H1 (cell line): ENCODE data around the gene CXCL3. TPM values are rescaled to one million over a fixed set of nuclear protein-coding genes. Genes with fewer than 3 reads are reported as not detected.

Experiments used
- CTCF ChIA-PET: fragments of 300-600 bp; sonication (Branson Sonifier 250); formaldehyde crosslinking; loops from one replicate; lab custom pipeline; 2021; ENCODE audit not compliant: partially characterized antibody; lab: Charles Lee
- POLR2A ChIA-PET: fragments of 300-600 bp; sonication (Branson Sonifier 250); formaldehyde crosslinking; loops from one replicate; lab custom pipeline; 2021; ENCODE audit warnings: inconsistent platforms; ENCODE audit not compliant: partially characterized antibody; lab: Charles Lee
- DNase-seq, 2 experiments: peaks; one replicate each; pipeline versions ENCODE4 v3.0.0 to v3.0.0-alpha.2; 2010 to 2022; ENCODE audit warnings: low spot score in 2 of 2, low read depth in 1 of 2, mixed read lengths in 1 of 2
- FAIRE-seq: peaks from 2 replicates; lab custom pipeline; 2011; peaks lifted over from hg19 to GRCh38; lab: Jason Lieb, UNC
- H2AFZ ChIP-seq: 2 replicates; pipeline ENCODE4 v1.8.1; 2012; ENCODE audit warnings: low read length, inconsistent platforms
- H2AK5ac ChIP-seq: 2 replicates; pipeline ENCODE4 v1.6.1; 2013; ENCODE audit warnings: low read depth, low read length
- H2BK120ac ChIP-seq: replicated peaks from 2 replicates; pipeline ENCODE3; 2013; ENCODE audit warnings: low read depth, low read length, inconsistent platforms
- H2BK12ac ChIP-seq: 2 replicates; pipeline ENCODE4 v1.6.1; 2013; ENCODE audit warnings: low read depth, low read length
- H2BK15ac ChIP-seq: 2 replicates; pipeline ENCODE4 v1.6.1; 2013; ENCODE audit warnings: low read length
- H2BK20ac ChIP-seq: 2 replicates; pipeline ENCODE4 v1.6.1; 2013; ENCODE audit warnings: low read length
- H2BK5ac ChIP-seq: 2 replicates; pipeline ENCODE4 v1.6.1; 2013; ENCODE audit warnings: low read depth, low read length
- H3K14ac ChIP-seq: 2 replicates; pipeline ENCODE4 v1.6.1; 2013; ENCODE audit warnings: inconsistent platforms; ENCODE audit not compliant: insufficient read length
- H3K18ac ChIP-seq: 2 replicates; pipeline ENCODE4 v1.6.1; 2013; ENCODE audit warnings: low read length; ENCODE audit errors: extremely low read depth
- H3K23ac ChIP-seq: 2 replicates; pipeline ENCODE4 v1.6.1; 2013; ENCODE audit warnings: inconsistent platforms; ENCODE audit not compliant: insufficient read length
- H3K23me2 ChIP-seq: 2 replicates; pipeline ENCODE4 v1.6.1; 2013; ENCODE audit warnings: low read depth, low read length
- H3K27ac ChIP-seq: 2 replicates; pipeline ENCODE4 v1.6.1; 2011; ENCODE audit warnings: low read depth, low read length, inconsistent platforms
- H3K27me3 ChIP-seq, 4 experiments: replicated peaks in 1 of 4; 1 replicate in 1 of 4; 2 replicates in 3 of 4; pipeline versions ENCODE4 v1.6.1 to v1.8.1; 2011 to 2013; ENCODE audit warnings: low read length in 3 of 4, mild to moderate bottlenecking in 3 of 4, inconsistent platforms in 2 of 4, mixed read lengths in 2 of 4, moderate library complexity in 1 of 4; ENCODE audit not compliant: control insufficient read depth in 3 of 4, insufficient read depth in 3 of 4; ENCODE audit errors: extremely low read depth in 1 of 4
- H3K36me3 ChIP-seq, 4 experiments: 2 replicates each; pipeline versions ENCODE4 v1.6.1 to v1.8.1; 2011 to 2013; ENCODE audit warnings: mild to moderate bottlenecking in 4 of 4, low read length in 3 of 4, moderate library complexity in 2 of 4, control low read depth in 1 of 4, inconsistent platforms in 1 of 4; ENCODE audit not compliant: insufficient read depth in 4 of 4, control insufficient read depth in 2 of 4
- H3K4ac ChIP-seq: replicated peaks from 2 replicates; pipeline ENCODE3; 2013; ENCODE audit warnings: low read length, low read depth, mixed read lengths, inconsistent platforms; ENCODE audit not compliant: insufficient read length
- H3K4me1 ChIP-seq, 4 experiments: replicated peaks in 1 of 4; 1 replicate in 1 of 4; 2 replicates in 3 of 4; pipeline versions ENCODE4 v1.6.1 to v1.8.1; 2011 to 2013; ENCODE audit warnings: low read length in 3 of 4, inconsistent platforms in 2 of 4, mixed read lengths in 1 of 4; ENCODE audit not compliant: insufficient read depth in 4 of 4, control insufficient read depth in 3 of 4
- H3K4me2 ChIP-seq, 2 experiments: 2 replicates each; pipeline versions ENCODE4 v1.6.1 to v1.8.1; 2011 to 2013; ENCODE audit warnings: low read depth in 2 of 2, low read length in 2 of 2, control low read depth in 1 of 2, inconsistent platforms in 1 of 2, mild to moderate bottlenecking in 1 of 2; ENCODE audit not compliant: insufficient read depth in 1 of 2
- H3K4me3 ChIP-seq, 4 experiments: fragments of 200-600, 300-600 bp in 1 of 4; sonication (generic), shearing (Covaris generic), sonication (Bioruptor Twin) in 1 of 4; 2 replicates each; pipeline versions ENCODE4 v1.5.1 to v1.8.1; 2011 to 2016; ENCODE audit warnings: low read length in 4 of 4, low read depth in 3 of 4, control low read depth in 2 of 4, inconsistent platforms in 2 of 4, mild to moderate bottlenecking in 2 of 4, mixed read lengths in 1 of 4, moderate library complexity in 1 of 4; ENCODE audit not compliant: insufficient read depth in 2 of 4; ENCODE audit errors: extremely low read depth in 1 of 4
- H3K56ac ChIP-seq: replicated peaks from 2 replicates; pipeline ENCODE3; 2013; ENCODE audit warnings: low read depth, mild to moderate bottlenecking, mixed read lengths, low read length, inconsistent platforms; ENCODE audit not compliant: insufficient read length
- H3K79me1 ChIP-seq: 2 replicates; pipeline ENCODE4 v1.6.1; 2013; ENCODE audit warnings: low read depth, low read length, control low read depth
- H3K79me2 ChIP-seq, 2 experiments: 2 replicates each; pipeline versions ENCODE4 v1.6.1 to v1.8.1; 2012 to 2013; ENCODE audit warnings: low read length in 2 of 2, mild to moderate bottlenecking in 2 of 2, inconsistent platforms in 1 of 2; ENCODE audit not compliant: insufficient read depth in 2 of 2, control insufficient read depth in 1 of 2
- H3K9ac ChIP-seq, 4 experiments: replicated peaks in 1 of 4; 1 replicate in 1 of 4; 2 replicates in 3 of 4; pipeline versions ENCODE4 v1.6.1 to v1.8.1; 2011 to 2013; ENCODE audit warnings: low read depth in 3 of 4, low read length in 3 of 4, control low read depth in 2 of 4, mild to moderate bottlenecking in 2 of 4, moderate library complexity in 2 of 4, inconsistent platforms in 1 of 4; ENCODE audit errors: extremely low read depth in 1 of 4
- H3K9me3 ChIP-seq, 2 experiments: 2 replicates each; pipeline versions ENCODE4 v1.6.1 to v1.8.1; 2012 to 2013; ENCODE audit warnings: mild to moderate bottlenecking in 2 of 2, moderate library complexity in 2 of 2, control low read depth in 1 of 2, inconsistent platforms in 1 of 2, low read depth in 1 of 2, low read length in 1 of 2, mixed read lengths in 1 of 2; ENCODE audit not compliant: insufficient read depth in 2 of 2
- H4K20me1 ChIP-seq, 2 experiments: replicated peaks in 1 of 2; 2 replicates each; pipeline versions ENCODE3 to v1.8.1; 2011 to 2013; ENCODE audit warnings: inconsistent platforms in 2 of 2, low read length in 2 of 2, mild to moderate bottlenecking in 1 of 2; ENCODE audit not compliant: insufficient read depth in 2 of 2, control insufficient read depth in 1 of 2
- H4K5ac ChIP-seq: 2 replicates; pipeline ENCODE4 v1.6.1; 2013; ENCODE audit warnings: low read length, low read depth, mixed read lengths, inconsistent platforms; ENCODE audit not compliant: insufficient read length
- H4K8ac ChIP-seq: 2 replicates; pipeline ENCODE4 v1.8.0; 2013; ENCODE audit warnings: mild to moderate bottlenecking, moderate library complexity, low read length, inconsistent platforms; ENCODE audit not compliant: insufficient read depth; ENCODE audit errors: extremely low read depth
- H4K91ac ChIP-seq: replicated peaks from 2 replicates; pipeline ENCODE3; 2013; ENCODE audit warnings: low read length, mixed read lengths, inconsistent platforms; ENCODE audit not compliant: insufficient read length
- ATF2 ChIP-seq: IDR thresholded peaks from 2 replicates; pipeline ENCODE4 v1.6.1; 2012; ENCODE audit warnings: low read length, inconsistent platforms
- BRCA1 ChIP-seq: IDR thresholded peaks from 2 replicates; pipeline ENCODE4 v1.6.1; 2012; ENCODE audit warnings: low read depth, low read length, improper control_type of control experiment
- PHF8 ChIP-seq: fragments of 200-600 bp; sonication (generic); conservative IDR thresholded peaks from 2 replicates; pipeline ENCODE4 v1.7.1; 2012; ENCODE audit warnings: low read depth, mild to moderate bottlenecking, inconsistent platforms, low read length, moderate library complexity
- POLR2AphosphoS5 ChIP-seq: IDR thresholded peaks from 2 replicates; pipeline ENCODE4 v1.6.1; 2011; ENCODE audit warnings: low read depth, low read length
- POU5F1 ChIP-seq: IDR thresholded peaks from 2 replicates; pipeline ENCODE4 v1.6.1; 2011; ENCODE audit warnings: low read depth, mild to moderate bottlenecking, low read length, moderate library complexity
- SIN3A ChIP-seq, 2 experiments: IDR thresholded peaks in 1 of 2; conservative IDR thresholded peaks in 1 of 2; 2 replicates each; pipeline ENCODE4 v1.6.1; 2011 to 2012; ENCODE audit warnings: low read length in 2 of 2, improper control_type of control experiment in 1 of 2, low read depth in 1 of 2, mild to moderate bottlenecking in 1 of 2
- SIX5 ChIP-seq: IDR thresholded peaks from 2 replicates; pipeline ENCODE4 v1.6.1; 2011; ENCODE audit warnings: mild to moderate bottlenecking, low read depth, low read length
- SP4 ChIP-seq: IDR thresholded peaks from 2 replicates; pipeline ENCODE4 v1.6.1; 2012; ENCODE audit warnings: low read length, inconsistent platforms
- TBP ChIP-seq: IDR thresholded peaks from 2 replicates; pipeline ENCODE4 v1.6.1; 2011; ENCODE audit warnings: low read depth, low read length, improper control_type of control experiment
- WGBS, 2 experiments: shearing (Covaris generic) in 1 of 2; methylation state at CpG; one replicate each; pipeline versions ENCODE4 v1.1.6 to v1.1.7; 2013 to 2015; ENCODE audit warnings: low lambda C conversion rate in 2 of 2, mixed read lengths in 2 of 2, inconsistent platforms in 1 of 2, low coverage in 1 of 2, missing lambda C conversion rate in 1 of 2; ENCODE audit not compliant: insufficient replicate concordance in 2 of 2, insufficient coverage in 1 of 2, insufficient read length in 1 of 2; ENCODE audit errors: extremely low coverage in 1 of 2, missing lambda C conversion rate in 1 of 2; 5-methylcytosine and 5-hydroxymethylcytosine counted together
- polyA plus RNA-seq, 7 experiments: library from polyadenylated mRNA; depleted of rRNA in 3 of 7; stranded (reverse) in 5 of 7; unstranded in 2 of 7; fragments of >200 nt in 5 of 7; fragments of 200-250 nt in 2 of 7; gene quantifications; 1 replicate in 5 of 7; 2 replicates in 1 of 7; 4 replicates in 1 of 7; pipeline versions ENCODE4 v1.2.1 to v1.2.3, GENCODE V29; 2011 to 2013; ENCODE audit warnings: missing spikeins in 2 of 7, mixed read lengths in 2 of 7
- total RNA-seq: library from RNA; stranded (reverse); fragmentation: NEBNext Ultra II Directional; extraction: Animal tissue kit (Norgen Biotek cat#: 25700); gene quantifications from 2 replicates; pipeline ENCODE4 v1.2.1, GENCODE V29; 2021

The CXCL3 gene
- total and polyA plus RNA-seq, 2 of the 8 experiments (the other 6 are each of a cell fraction or from before 2014, with no cell fraction given): 3.1 to 5.2 TPM

DNA sequence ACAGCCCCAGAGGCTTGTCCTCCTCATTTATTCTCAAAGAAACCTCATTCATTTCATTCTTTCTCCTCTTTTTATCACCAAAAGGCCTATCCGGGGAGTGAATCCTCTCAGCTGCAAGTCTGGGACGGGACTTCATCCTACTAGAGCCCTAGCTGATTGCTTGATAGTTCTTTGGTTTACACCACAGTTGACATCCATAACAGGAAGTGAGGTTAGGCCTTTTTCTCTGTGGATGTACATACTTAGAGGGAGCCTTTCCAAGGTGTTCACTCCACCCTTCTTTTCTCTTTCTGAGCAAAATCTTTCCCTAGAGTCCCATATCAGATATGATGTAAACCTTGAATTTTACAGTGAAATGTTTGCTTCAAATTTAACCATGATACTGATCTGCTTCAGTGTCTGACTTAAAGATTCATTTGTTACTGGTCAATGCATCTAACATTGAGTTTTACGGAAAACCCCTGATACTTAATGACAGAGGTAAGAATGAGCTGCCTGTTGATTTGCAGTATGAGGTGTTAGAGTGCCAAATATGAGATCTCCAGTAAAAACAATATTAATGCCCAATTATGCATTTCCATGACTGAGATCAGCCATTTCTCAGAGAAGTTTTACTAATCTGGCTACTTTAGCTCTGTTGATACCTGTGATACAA, 23.2 kb downstream of the CXCL3 start:
- Histone ChIP-seq H2BK20ac (no peak overlapping the region), H3K4me3 (no peak overlapping the region), H3K79me1 (no peaks in the 10 kb centered on the region), H3K18ac (no peak overlapping the region), H3K4me2 (no peak overlapping the region), H3K9me3 (no peaks in the 10 kb centered on the region), H3K36me3 (no peaks in the 10 kb centered on the region; a peak in 1 of 8 replicates), H4K20me1 (no peaks in the 10 kb centered on the region), H4K5ac (no peak overlapping the region), H3K23me2 (no peaks in the 10 kb centered on the region), H3K23ac (no peak overlapping the region), H4K8ac (no peak overlapping the region), H2BK15ac (no peak overlapping the region), H2BK120ac (no peak overlapping the region), H3K4ac (no peak overlapping the region), H2AFZ (no peak overlapping the region), H2BK5ac (no peak overlapping the region), H3K27me3 (no peaks in the 10 kb centered on the region), H3K9ac (no peak overlapping the region), H2AK5ac (no peak overlapping the region), H3K14ac (no peak overlapping the region), H3K4me1 (no peaks in the 10 kb centered on the region), H2BK12ac (no peak overlapping the region), H3K56ac (no peak overlapping the region), H3K79me2 (no peaks in the 10 kb centered on the region), H4K91ac (no peak overlapping the region), H3K27ac (no peak overlapping the region)
- ChIA-PET POLR2A (interaction anchor here (1.4 kb wide), 1 partner anchor 17 kb away, joined by 5 read pairs; the partner anchor contains the start of gene CXCL5), CTCF (interaction anchor here (1.8 kb wide), 1 partner anchor 286 kb away, joined by 4 read pairs; no protein-coding TSS in a partner anchor)
- 89% methylated on average over 3 of the region's 3 CpGs; no CpG with 5 or more reads in 1 of the 2 experiments for WGBS, 2 experiments
- no peak for DNase-seq
- no peak for FAIRE-seq
- TF ChIP-seq SP4 (no peak), BRCA1 (no peak), PHF8 (no peak), POU5F1 (no peak), SIX5 (no peak), POLR2AphosphoS5 (no peak), SIN3A (conservative IDR thresholded peaks at IDR 0.05 in 1 of 2, IDR thresholded peaks at IDR 0.05 in 1 of 2; ENCODE audit: low read depth in 1 of 2, low read length in 2 of 2) (no peak), TBP (no peak), ATF2 (no peak)
